SJSA1 (cell line): Measurements from ENCODE around the gene ATP10D. TPM values are rescaled to one million over a fixed set of nuclear protein-coding genes. Genes with fewer than 3 reads are reported as not detected.
"Not testable (repeated sequence)": the region's sequence is repeated elsewhere in the genome, so short reads cannot be mapped to it uniquely, and the experiment has no call there.

Experiments used
- DNase-seq, 2 experiments: peaks; one replicate each; pipeline ENCODE4 v3.0.0-alpha.2; 2015 to 2020; ENCODE audit warnings: low spot score in 2 of 2, low read depth in 1 of 2
- H3K27ac ChIP-seq: fragments of 250-450 bp; sonication (Bioruptor Pico); 2 replicates; pipeline ENCODE4 v1.5.1; 2020; ENCODE audit warnings: mild to moderate bottlenecking, moderate library complexity
- H3K27me3 ChIP-seq: fragments of 250-450 bp; sonication (Bioruptor Pico); replicated peaks from 2 replicates; pipeline ENCODE4 v1.5.1; 2020; ENCODE audit warnings: mild to moderate bottlenecking, moderate library complexity
- H3K36me3 ChIP-seq: fragments of 250-450 bp; sonication (Bioruptor Pico); 2 replicates; pipeline ENCODE4 v1.5.1; 2020; ENCODE audit warnings: mild to moderate bottlenecking
- H3K4me1 ChIP-seq: fragments of 250-450 bp; sonication (Bioruptor Pico); replicated peaks from 2 replicates; pipeline ENCODE4 v1.6.1; 2021; ENCODE audit warnings: mild to moderate bottlenecking
- H3K4me3 ChIP-seq: fragments of 250-450 bp; sonication (Bioruptor Pico); 2 replicates; pipeline ENCODE4 v1.5.1; 2020; ENCODE audit warnings: mild to moderate bottlenecking
- H3K9me3 ChIP-seq: fragments of 250-450 bp; sonication (Bioruptor Pico); replicated peaks from 2 replicates; pipeline ENCODE4 v1.5.1; 2020; ENCODE audit warnings: mild to moderate bottlenecking
- total RNA-seq: library from RNA; depleted of rRNA; stranded (reverse); fragments of >200 nt; shearing (Covaris generic); gene quantifications from 2 replicates; pipeline ENCODE4 v1.2.3, GENCODE V29; 2014

Gene ATP10D
- total RNA-seq, 1 experiment from 2014 or later, result 12.1 TPM

DNA sequence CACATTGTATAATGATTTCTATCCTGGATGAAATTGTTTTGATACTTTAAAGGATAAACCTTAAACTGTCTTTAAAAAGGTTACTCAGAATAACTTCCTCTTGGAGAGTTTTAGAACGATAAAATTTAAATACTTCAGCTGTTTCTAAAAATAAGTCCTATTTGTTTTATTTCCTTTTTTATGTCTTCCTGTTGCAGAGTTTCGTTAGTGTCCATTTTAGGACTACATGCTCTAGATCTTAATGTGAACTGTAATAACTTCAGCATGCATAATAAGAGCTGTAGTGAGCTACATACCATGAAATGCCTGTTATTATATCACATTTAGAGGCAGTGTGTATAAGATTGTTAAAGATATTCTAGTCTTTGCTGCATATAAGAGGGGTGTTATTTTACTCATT, 14.6 kb downstream of the ATP10D start:
- Histone ChIP-seq H3K27ac (no peak overlapping the region), H3K27me3 (no peaks in the 10 kb centered on the region)
- no peak for DNase-seq

GRCh38 chr4:47500776-47501175, 15.7 kb downstream of the ATP10D start:
- no peaks in the 10 kb centered on the region for H3K4me1 ChIP-seq
- DNase-seq, result no peak
- H3K27me3 ChIP-seq, result no peaks in the 10 kb centered on the region
- no peak overlapping the region for H3K27ac ChIP-seq
- no peak overlapping the region for H3K4me3 ChIP-seq
- H3K36me3 ChIP-seq, result no peaks in the 10 kb centered on the region
- no peaks in the 10 kb centered on the region for H3K9me3 ChIP-seq

More for the DNA sequence above, 14.6 kb downstream of the ATP10D start:
- Histone ChIP-seq H3K9me3 (no peaks in the 10 kb centered on the region), H3K36me3 (no peaks in the 10 kb centered on the region), H3K4me1 (no peaks in the 10 kb centered on the region), H3K4me3 (no peak overlapping the region)

DNA sequence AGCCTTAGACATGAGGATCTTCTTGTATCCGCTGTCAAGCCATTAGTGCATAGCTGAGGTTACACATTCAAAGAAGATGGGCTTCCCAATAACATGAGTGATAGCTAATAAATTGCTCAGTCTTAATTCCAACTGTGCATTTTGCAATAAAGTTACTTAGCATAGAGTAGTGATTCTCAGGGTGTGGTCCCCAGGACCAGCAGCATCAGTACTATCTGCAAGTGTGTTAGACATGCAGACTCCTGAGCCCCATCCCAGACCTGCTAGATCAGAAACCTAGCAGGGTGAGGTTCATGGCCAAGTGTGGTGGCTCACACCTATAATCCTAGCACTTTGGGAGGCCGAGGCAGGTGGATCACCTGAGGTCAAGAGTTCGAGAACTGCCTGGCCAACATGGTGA, 20.1 kb downstream of the ATP10D start:
- no peak overlapping the region for H3K4me3 ChIP-seq
- H3K27me3 ChIP-seq, result no peaks in the 10 kb centered on the region
- no peaks in the 10 kb centered on the region for H3K4me1 ChIP-seq
- no peak for DNase-seq
- no peaks in the 10 kb centered on the region for H3K36me3 ChIP-seq
- H3K27ac ChIP-seq, result no peak overlapping the region
- H3K9me3 ChIP-seq, result no peaks in the 10 kb centered on the region

GRCh38 chr4:47505666-47506065, 20.6 kb downstream of the ATP10D start:
- H3K36me3 ChIP-seq, result no peaks in the 10 kb centered on the region
- H3K4me1 ChIP-seq, result peaks cover 4% of the 10 kb centered on the region
- H3K27ac ChIP-seq, result no peak overlapping the region
- H3K4me3 ChIP-seq, result no peak overlapping the region
- no peaks in the 10 kb centered on the region for H3K9me3 ChIP-seq
- no peak for DNase-seq
- no peaks in the 10 kb centered on the region for H3K27me3 ChIP-seq

DNA sequence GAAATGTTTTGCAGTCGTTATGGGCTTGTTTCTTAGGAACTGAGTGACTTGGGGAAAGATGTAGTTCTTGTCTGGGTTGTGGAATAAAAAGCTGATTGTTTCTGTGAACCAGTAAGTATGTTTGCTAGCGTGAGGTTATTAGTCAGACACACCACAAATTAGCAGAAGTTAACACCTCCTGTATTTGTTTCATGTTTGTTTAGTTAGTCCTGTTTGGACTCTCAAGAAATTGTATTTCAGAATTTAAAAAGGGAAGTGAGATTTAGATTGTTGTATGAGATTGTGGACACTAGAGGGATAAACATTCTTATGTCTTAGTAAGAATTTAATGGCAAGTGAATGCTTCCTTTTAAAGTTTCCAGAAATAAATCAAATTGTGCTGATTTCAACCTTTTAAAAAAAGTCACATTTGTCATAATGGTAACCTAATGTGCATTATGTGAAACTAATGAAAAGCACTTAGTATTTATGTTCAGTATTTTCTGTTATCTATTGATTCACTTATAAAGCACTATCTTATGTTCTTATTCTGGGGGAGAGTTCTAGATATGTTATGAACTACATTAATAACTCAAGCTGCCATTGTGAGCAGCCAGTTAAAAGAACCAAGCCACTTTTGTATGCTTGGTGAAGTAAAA, 25.6 kb downstream of the ATP10D start:
- Histone ChIP-seq H3K4me3 (no peak overlapping the region), H3K4me1 (peaks cover 4% of the 10 kb centered on the region), H3K36me3 (0 out of 2 replicates have a peak, but pooled peaks cover 5% of the 10 kb centered on the region), H3K27me3 (no peaks in the 10 kb centered on the region), H3K9me3 (no peaks in the 10 kb centered on the region), H3K27ac (no peak overlapping the region)
- DNase-seq, result peak in 1 of 2 experiments; percentile 10

GRCh38 chr4:47513461-47513860, 28.4 kb downstream of the ATP10D start:
- H3K27ac ChIP-seq, result no peak overlapping the region
- no peak overlapping the region for H3K4me3 ChIP-seq
- H3K27me3 ChIP-seq, result no peaks in the 10 kb centered on the region
- H3K36me3 ChIP-seq, result 0 out of 2 replicates have a peak, but pooled peaks cover 5% of the 10 kb centered on the region
- H3K4me1 ChIP-seq, result peaks cover 4% of the 10 kb centered on the region
- DNase-seq, result no peak
- no peaks in the 10 kb centered on the region for H3K9me3 ChIP-seq

- Histone ChIP-seq H3K4me3 (no peak overlapping the region), H3K27me3 (no peaks in the 10 kb centered on the region), H3K36me3 (peaks cover 2% of the 10 kb centered on the region; the same call in 1 of the 2 replicates), H3K9me3 (no peaks in the 10 kb centered on the region), H3K4me1 (no peaks in the 10 kb centered on the region; the same call in 1 of the 2 replicates), H3K27ac (no peak overlapping the region)
- DNase-seq, result no peak
Measured at GRCh38 chr4:47519239-47519883, 34.3 kb downstream of the ATP10D start.

- Histone ChIP-seq H3K27me3 (no peaks in the 10 kb centered on the region), H3K4me1 (peaks cover 17% of the 10 kb centered on the region), H3K27ac (peak overlapping the region; percentile 97), H3K36me3 (peaks cover 14% of the 10 kb centered on the region), H3K4me3 (no peak overlapping the region), H3K9me3 (no peaks in the 10 kb centered on the region; the same call in 1 of the 2 replicates)
- DNase-seq, result peak; percentile 46 to 56
Measured at GRCh38 chr4:47525154-47525819, 40.2 kb downstream of the ATP10D start.

DNA sequence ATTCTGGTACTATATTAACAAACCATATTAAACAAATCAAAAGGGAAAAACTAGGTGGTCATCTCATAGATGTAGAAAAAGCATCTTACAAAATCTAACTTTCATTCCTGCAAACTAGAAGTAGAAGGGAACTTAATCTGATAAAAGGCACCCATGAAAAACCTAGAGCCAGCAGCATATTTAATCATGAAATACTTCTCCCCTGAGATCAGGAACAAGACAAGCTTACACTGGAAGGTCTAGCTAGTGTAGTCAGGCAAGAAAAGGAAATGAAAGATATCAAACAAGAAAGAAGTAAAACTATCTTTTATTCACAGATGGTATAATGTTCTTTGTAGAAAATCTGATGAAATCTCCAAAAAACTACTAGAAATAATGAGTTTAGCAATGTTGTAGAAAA, 41.2 kb downstream of the ATP10D start:
- Histone ChIP-seq H3K36me3 (peaks cover 14% of the 10 kb centered on the region), H3K27ac (peak overlapping the region; percentile 97), H3K27me3 (no peaks in the 10 kb centered on the region), H3K9me3 (no peaks in the 10 kb centered on the region; the same call in 1 of the 2 replicates), H3K4me3 (no peak overlapping the region), H3K4me1 (peaks cover 27% of the 10 kb centered on the region)
- no peak for DNase-seq

GRCh38 chr4:47528646-47529045, 43.6 kb downstream of the ATP10D start:
- DNase-seq, result peak in 1 of 2 experiments; percentile 0

DNA sequence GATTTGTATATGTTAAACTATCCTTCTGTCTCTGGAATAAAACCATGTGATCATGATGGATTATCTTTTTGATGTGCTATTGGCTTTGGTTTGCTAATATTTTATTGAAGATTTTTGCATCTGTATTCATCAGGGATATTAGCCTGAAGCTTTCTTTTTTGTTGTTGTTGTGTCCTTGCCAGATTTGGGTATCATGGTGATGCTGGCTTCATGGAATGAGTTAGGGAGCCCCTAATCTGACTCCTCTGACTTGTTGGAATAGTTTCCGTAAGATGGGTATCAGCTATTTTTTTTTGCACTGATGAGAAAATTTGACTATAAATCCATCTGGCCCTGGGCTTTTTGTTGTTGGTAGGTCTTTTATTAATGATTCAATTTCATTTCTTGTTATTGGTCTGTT, 45.7 kb downstream of the ATP10D start:
- Histone ChIP-seq H3K36me3 (peaks cover 8% of the 10 kb centered on the region; the same call in 1 of the 2 replicates), H3K4me1 (peaks cover 30% of the 10 kb centered on the region), H3K9me3 (no peaks in the 10 kb centered on the region; the same call in 1 of the 2 replicates), H3K4me3 (no peak overlapping the region), H3K27me3 (no peaks in the 10 kb centered on the region), H3K27ac (peak overlapping the region; percentile 98)
- DNase-seq, result no peak

More at GRCh38 chr4:47528646-47529045, 43.6 kb downstream of the ATP10D start:
- H3K27ac ChIP-seq, H3K4me3 ChIP-seq, H3K9me3 ChIP-seq, H3K27me3 ChIP-seq: not testable (repeated sequence)
- H3K4me1 ChIP-seq, result peaks cover 40% of the 10 kb centered on the region
- peaks cover 14% of the 10 kb centered on the region for H3K36me3 ChIP-seq

GRCh38 chr4:47531241-47531953, 46.3 kb downstream of the ATP10D start:
- Histone ChIP-seq H3K27me3 (no peaks in the 10 kb centered on the region), H3K4me1 (peaks cover 24% of the 10 kb centered on the region), H3K27ac (peak overlapping the region; percentile 98), H3K36me3 (peaks cover 6% of the 10 kb centered on the region; the same call in 1 of the 2 replicates), H3K4me3 (no peak overlapping the region), H3K9me3 (no peaks in the 10 kb centered on the region; the same call in 1 of the 2 replicates)
- peak; percentile 49 to 63 for DNase-seq

GRCh38 chr4:47531954-47532321, 46.9 kb downstream of the ATP10D start:
- DNase-seq, result no peak

More at GRCh38 chr4:47531954-47532321, 46.9 kb downstream of the ATP10D start:
- H3K27ac ChIP-seq, result peak overlapping the region; percentile 98
- no peak overlapping the region for H3K4me3 ChIP-seq
- peaks cover 23% of the 10 kb centered on the region for H3K4me1 ChIP-seq
- H3K9me3 ChIP-seq, result no peaks in the 10 kb centered on the region; the same call in 1 of the 2 replicates
- no peaks in the 10 kb centered on the region for H3K27me3 ChIP-seq
- peaks cover 5% of the 10 kb centered on the region; the same call in 1 of the 2 replicates for H3K36me3 ChIP-seq
